ENCODE measurements around the gene ZNF557. TPM values are rescaled to one million over a fixed set of nuclear protein-coding genes. Genes with fewer than 3 reads are reported as not detected.

The ZNF557 gene
- total and polyA plus RNA-seq, 7 donors, result 2.3 to 10.0 (median 6.9) TPM

DNA sequence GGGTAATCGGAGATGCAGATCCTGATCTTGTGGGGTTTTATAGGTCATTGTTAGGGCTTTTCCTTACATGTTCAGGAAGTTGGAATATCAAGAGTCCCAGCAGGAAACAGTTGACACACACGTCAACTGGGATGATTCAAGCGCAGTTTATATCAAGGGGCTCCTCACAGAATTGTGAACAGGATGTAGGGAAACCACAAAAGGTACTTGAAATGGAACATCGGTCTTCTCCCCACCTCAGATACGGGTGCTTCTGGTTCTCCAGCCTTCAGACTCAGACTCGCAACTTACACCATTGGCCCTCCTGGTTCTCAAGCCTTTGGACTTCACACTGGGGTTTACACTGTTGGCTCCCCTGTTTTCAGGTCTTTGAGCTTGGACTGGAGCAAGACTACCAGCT is 19.5 kb downstream of the ZNF557 start:
- H3K9me3 ChIP-seq, result peaks cover 23 to 58% (median 36%) of the 10 kb centered on the region in 4 donors
- H3K27me3 ChIP-seq, result no peaks in the 10 kb centered on the region
- no peak overlapping the region for H3K27ac ChIP-seq
- H3K4me1 ChIP-seq, result no peaks in the 10 kb centered on the region
- intact Hi-C loops (cut with DNase I), result no loop called here
- no peak overlapping the region for H3K4me3 ChIP-seq
- no peak for TF ChIP-seq POLR2A (IDR thresholded peaks at IDR 0.05)
- TF ChIP-seq POLR2AphosphoS5 (IDR thresholded peaks at IDR 0.05), result no peak
- no peak for TF ChIP-seq EP300 (IDR thresholded peaks at IDR 0.05)
- TF ChIP-seq, protein P1, sequence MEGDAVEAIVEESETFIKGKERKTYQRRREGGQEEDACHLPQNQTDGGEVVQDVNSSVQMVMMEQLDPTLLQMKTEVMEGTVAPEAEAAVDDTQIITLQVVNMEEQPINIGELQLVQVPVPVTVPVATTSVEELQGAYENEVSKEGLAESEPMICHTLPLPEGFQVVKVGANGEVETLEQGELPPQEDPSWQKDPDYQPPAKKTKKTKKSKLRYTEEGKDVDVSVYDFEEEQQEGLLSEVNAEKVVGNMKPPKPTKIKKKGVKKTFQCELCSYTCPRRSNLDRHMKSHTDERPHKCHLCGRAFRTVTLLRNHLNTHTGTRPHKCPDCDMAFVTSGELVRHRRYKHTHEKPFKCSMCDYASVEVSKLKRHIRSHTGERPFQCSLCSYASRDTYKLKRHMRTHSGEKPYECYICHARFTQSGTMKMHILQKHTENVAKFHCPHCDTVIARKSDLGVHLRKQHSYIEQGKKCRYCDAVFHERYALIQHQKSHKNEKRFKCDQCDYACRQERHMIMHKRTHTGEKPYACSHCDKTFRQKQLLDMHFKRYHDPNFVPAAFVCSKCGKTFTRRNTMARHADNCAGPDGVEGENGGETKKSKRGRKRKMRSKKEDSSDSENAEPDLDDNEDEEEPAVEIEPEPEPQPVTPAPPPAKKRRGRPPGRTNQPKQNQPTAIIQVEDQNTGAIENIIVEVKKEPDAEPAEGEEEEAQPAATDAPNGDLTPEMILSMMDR (IDR thresholded peaks at IDR 0.05), result no peak
- WGBS, 2 donors, result 83 to 92% methylated on average over 6 of the region's 6 CpGs
- no peak for DNase-seq
- peaks cover 4 to 33% (median 7%) of the 10 kb centered on the region in 4 donors for H3K36me3 ChIP-seq

DNA sequence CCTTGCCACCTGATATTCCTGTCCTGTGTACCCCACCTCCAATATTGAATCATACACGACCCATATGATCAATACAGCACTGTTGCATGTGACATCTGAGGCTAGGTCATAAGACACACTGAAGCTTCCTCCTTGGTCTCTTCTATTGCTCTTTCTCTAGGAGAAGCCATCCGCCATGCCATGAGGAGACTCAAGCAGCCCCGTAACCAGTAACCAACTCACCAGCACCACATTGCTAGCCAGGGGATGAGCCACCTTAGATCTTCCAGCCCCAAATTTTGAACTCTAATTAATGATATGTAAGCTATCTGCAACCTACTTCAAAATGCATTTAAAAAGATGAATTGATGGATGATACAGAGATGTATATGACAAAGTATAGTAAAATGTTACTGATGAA is 28.6 kb downstream of the ZNF557 start:
- Histone ChIP-seq H3K36me3 (peaks cover 0 to 3% (median 0%) of the 10 kb centered on the region in 4 donors), H3K4me3 (peak overlapping the region in 3 of 4 donors; percentile 70 to 71 (median 70))

DNA sequence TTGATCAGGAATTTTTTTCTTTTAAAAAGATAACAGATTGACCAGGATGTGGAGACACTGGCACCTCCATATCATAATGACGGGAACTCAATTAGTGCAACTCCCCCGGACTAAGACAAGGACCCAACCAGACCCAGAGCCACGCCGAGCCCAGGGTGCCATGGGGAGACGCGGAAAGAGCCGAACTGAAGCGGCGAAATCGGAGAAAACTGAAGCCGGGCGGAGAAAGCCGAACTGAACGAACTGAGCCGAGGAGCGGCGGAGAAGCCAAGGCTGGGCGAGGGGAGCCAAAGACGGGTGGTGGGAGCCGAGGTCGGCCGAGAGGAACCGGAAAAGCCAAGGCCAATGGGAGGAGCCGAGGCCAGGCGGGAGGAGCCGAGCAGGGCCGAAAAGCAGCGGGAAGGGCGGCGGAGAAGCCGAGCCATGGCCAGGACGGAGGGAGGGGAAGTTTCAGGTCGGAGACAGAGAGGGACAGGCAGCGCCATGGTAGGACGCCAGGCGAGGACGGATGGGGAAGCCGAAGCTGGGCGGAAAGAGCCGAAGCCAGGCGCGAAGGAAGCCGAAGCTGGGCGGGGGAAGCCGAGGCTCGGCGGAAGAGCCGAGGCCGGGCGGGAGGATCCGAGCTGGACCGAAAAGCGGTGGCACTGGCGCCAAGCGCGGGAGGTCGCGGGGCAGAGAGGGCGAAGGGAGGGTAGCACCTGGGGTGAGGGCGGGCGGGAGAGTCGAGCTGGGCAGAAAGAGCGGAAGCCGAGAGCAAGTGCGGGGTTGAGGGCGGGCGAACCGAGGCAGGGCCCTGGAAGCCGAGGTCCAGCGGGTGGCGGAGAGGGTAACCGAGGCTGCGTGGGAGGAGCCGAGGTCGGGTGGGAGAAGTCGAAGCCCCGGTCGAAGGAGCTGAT is 29.4 kb downstream of the ZNF557 start:
- Histone ChIP-seq H3K4me1 (peaks cover 0 to 14% (median 11%) of the 10 kb centered on the region in 4 donors), H3K27me3 (no peaks in the 10 kb centered on the region), H3K27ac (peak overlapping the region; percentile 95 to 98 (median 98)), H3K9me3 (peaks cover 0 to 6% (median 2%) of the 10 kb centered on the region in 4 donors), H3K36me3 (peaks cover 0 to 3% (median 0%) of the 10 kb centered on the region in 4 donors), H3K4me3 (peak overlapping the region; percentile 64 to 71 (median 70))
- DNase-seq, result peak; percentile 97
- 0% methylated on average over 78 of the region's 78 CpGs for WGBS, 2 donors
- TF ChIP-seq, protein P1 (IDR thresholded peaks at IDR 0.05), result no peak
- peak; percentile 20 to 66 (median 50) for TF ChIP-seq POLR2AphosphoS5 (IDR thresholded peaks at IDR 0.05)
- TF ChIP-seq EP300 (IDR thresholded peaks at IDR 0.05), result no peak
- TF ChIP-seq POLR2A (IDR thresholded peaks at IDR 0.05), result peak in 1 of 2 donors; percentile 48
- intact Hi-C loops (cut with DNase I), result no loop called here

More for the DNA sequence above, 28.6 kb downstream of the ZNF557 start:
- no peak for DNase-seq
- no peaks in the 10 kb centered on the region for H3K27me3 ChIP-seq
- TF ChIP-seq, protein P1 (IDR thresholded peaks at IDR 0.05), result no peak
- no peak for TF ChIP-seq POLR2AphosphoS5 (IDR thresholded peaks at IDR 0.05)
- TF ChIP-seq EP300 (IDR thresholded peaks at IDR 0.05), result no peak
- no peak for TF ChIP-seq POLR2A (IDR thresholded peaks at IDR 0.05)
- H3K9me3 ChIP-seq, result peaks cover 0 to 12% (median 3%) of the 10 kb centered on the region in 4 donors
- H3K4me1 ChIP-seq, result peaks cover 0 to 14% (median 11%) of the 10 kb centered on the region in 4 donors
- intact Hi-C loops (cut with DNase I), result no loop called here
- H3K27ac ChIP-seq, result peak overlapping the region in 3 of 4 donors; percentile 95 to 98 (median 97)
- 96 to 98% methylated on average over 3 of the region's 3 CpGs for WGBS, 2 donors

DNA sequence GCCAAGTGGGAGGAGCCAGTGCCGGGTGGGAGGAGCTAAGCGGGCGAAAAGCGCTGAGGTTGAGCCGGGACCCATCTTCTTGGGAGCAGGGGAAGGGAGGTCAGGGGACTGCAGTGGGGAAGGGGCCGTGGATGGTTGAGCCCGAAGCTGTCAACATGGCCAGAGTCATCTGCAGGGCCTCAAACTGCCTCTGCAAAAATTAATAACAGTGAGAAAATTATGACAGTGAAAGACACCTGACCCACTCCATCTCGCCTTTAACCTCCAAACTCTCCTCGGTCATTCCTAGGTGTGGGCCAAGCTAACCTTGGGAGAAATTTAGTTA is 30.1 kb downstream of the ZNF557 start:
- no peak for DNase-seq
- intact Hi-C loops (cut with DNase I), result no loop called here
- H3K4me3 ChIP-seq, result peak overlapping the region; percentile 64 to 71 (median 70)
- no peak for TF ChIP-seq POLR2A (IDR thresholded peaks at IDR 0.05)
- TF ChIP-seq POLR2AphosphoS5 (IDR thresholded peaks at IDR 0.05), result no peak
- no peak for TF ChIP-seq EP300 (IDR thresholded peaks at IDR 0.05)
- TF ChIP-seq, protein P1 (IDR thresholded peaks at IDR 0.05), result no peak
- H3K4me1 ChIP-seq, result peaks cover 0 to 14% (median 11%) of the 10 kb centered on the region in 4 donors
- H3K27ac ChIP-seq, result peak overlapping the region; percentile 95 to 98 (median 98)
- peaks cover 0 to 4% (median 2%) of the 10 kb centered on the region in 4 donors for H3K9me3 ChIP-seq
- peaks cover 0 to 3% (median 0%) of the 10 kb centered on the region in 4 donors for H3K36me3 ChIP-seq
- 11 to 13% methylated on average over 9 of the region's 9 CpGs for WGBS, 2 donors
- no peaks in the 10 kb centered on the region for H3K27me3 ChIP-seq

Data from sigmoid colon (tissue), 7 donors.